ENCODE results near the gene CHD3. TPM values are rescaled to one million over a fixed set of nuclear protein-coding genes. Genes with fewer than 3 reads are reported as not detected.

The CHD3 gene
- total and polyA plus RNA-seq, 2 experiments from 2014 or later, result 2.9 to 9.7 TPM

- Histone ChIP-seq H3K79me2 (replicated peaks; ENCODE audit: insufficient read depth) (no peaks in the 10 kb centered on the region), H3K9me2 (ENCODE audit: insufficient read depth) (no peaks in the 10 kb centered on the region), H3F3A (replicated peaks; ENCODE audit: low read depth) (peaks cover 4% of the 10 kb centered on the region; the same call in 1 of the 2 replicates), H3K4me2 (no peak overlapping the region), H3K4me3 (no peak overlapping the region), H3K4me1 (ENCODE audit: insufficient read depth) (no peaks in the 10 kb centered on the region), H3K36me3 (ENCODE audit: insufficient read depth) (no peaks in the 10 kb centered on the region), H4K20me1 (replicated peaks; ENCODE audit: insufficient read depth) (no peaks in the 10 kb centered on the region; the same call in 1 of the 2 replicates), H2AFZ (no peak overlapping the region), H3K27ac (ENCODE audit: low read depth) (no peak overlapping the region), H3K27me3 (ENCODE audit: insufficient read depth) (peaks cover 41% of the 10 kb centered on the region)
- ATAC-seq (peak; percentile 17), DNase-seq (ENCODE audit: low spot score) (peak; percentile 84)
- H3K36me3 Mint-ChIP-seq (ENCODE audit: low read depth), result no peaks in the 10 kb centered on the region; the same call in 2 of the 3 replicates
- no peak overlapping the region for H3K27ac Mint-ChIP-seq
- H3K9me3 Mint-ChIP-seq, result peaks cover 8% of the 10 kb centered on the region
- no peak overlapping the region; the same call in 2 of the 3 replicates for H3K4me3 Mint-ChIP-seq
- TF ChIP-seq CREB1 (CRISPR knock-in tag; IDR thresholded peaks at IDR 0.05; ENCODE audit: low read depth), result no peak
- TF ChIP-seq, protein P1, sequence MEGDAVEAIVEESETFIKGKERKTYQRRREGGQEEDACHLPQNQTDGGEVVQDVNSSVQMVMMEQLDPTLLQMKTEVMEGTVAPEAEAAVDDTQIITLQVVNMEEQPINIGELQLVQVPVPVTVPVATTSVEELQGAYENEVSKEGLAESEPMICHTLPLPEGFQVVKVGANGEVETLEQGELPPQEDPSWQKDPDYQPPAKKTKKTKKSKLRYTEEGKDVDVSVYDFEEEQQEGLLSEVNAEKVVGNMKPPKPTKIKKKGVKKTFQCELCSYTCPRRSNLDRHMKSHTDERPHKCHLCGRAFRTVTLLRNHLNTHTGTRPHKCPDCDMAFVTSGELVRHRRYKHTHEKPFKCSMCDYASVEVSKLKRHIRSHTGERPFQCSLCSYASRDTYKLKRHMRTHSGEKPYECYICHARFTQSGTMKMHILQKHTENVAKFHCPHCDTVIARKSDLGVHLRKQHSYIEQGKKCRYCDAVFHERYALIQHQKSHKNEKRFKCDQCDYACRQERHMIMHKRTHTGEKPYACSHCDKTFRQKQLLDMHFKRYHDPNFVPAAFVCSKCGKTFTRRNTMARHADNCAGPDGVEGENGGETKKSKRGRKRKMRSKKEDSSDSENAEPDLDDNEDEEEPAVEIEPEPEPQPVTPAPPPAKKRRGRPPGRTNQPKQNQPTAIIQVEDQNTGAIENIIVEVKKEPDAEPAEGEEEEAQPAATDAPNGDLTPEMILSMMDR (conservative IDR thresholded peaks at IDR 0.05; ENCODE audit: low read depth in 2 of 2), result peak; percentile 80 to 87
- peaks cover 12% of the 10 kb centered on the region for H3K4me1 Mint-ChIP-seq
- peaks cover 33% of the 10 kb centered on the region for H3K27me3 Mint-ChIP-seq (ENCODE audit: insufficient read depth, low read depth, poor library complexity)
Observed at GRCh38 chr17:7912927-7913524, 24.4 kb downstream of the CHD3 start.

GRCh38 chr17:7915179-7915610, 26.6 kb downstream of the CHD3 start:
- no peaks in the 10 kb centered on the region for H3K79me2 ChIP-seq (replicated peaks; ENCODE audit: insufficient read depth)
- no peaks in the 10 kb centered on the region for H3K9me2 ChIP-seq (ENCODE audit: insufficient read depth)
- H3K27me3 ChIP-seq (ENCODE audit: insufficient read depth), result peaks cover 54% of the 10 kb centered on the region
- Mint-ChIP-seq H3K27ac (no peak overlapping the region), H3K27me3 (ENCODE audit: insufficient read depth, low read depth, poor library complexity) (peaks cover 41% of the 10 kb centered on the region), H3K9me3 (peaks cover 11% of the 10 kb centered on the region), H3K4me1 (peaks cover 12% of the 10 kb centered on the region), H3K36me3 (ENCODE audit: low read depth) (no peaks in the 10 kb centered on the region; the same call in 2 of the 3 replicates), H3K4me3 (peak overlapping the region; percentile 76)
- H3K4me1 ChIP-seq (ENCODE audit: insufficient read depth), result no peaks in the 10 kb centered on the region
- peaks cover 4% of the 10 kb centered on the region; the same call in 1 of the 2 replicates for H3F3A ChIP-seq (replicated peaks; ENCODE audit: low read depth)
- no peaks in the 10 kb centered on the region; the same call in 1 of the 2 replicates for H4K20me1 ChIP-seq (replicated peaks; ENCODE audit: insufficient read depth)
- H3K36me3 ChIP-seq (ENCODE audit: insufficient read depth), result no peaks in the 10 kb centered on the region
- peak; percentile 13 for TF ChIP-seq EZH2 (IDR thresholded peaks at IDR 0.05; ENCODE audit: low read depth, unreplicated experiment)
- TF ChIP-seq ZNF462 (CRISPR knock-in tag; IDR thresholded peaks at IDR 0.05), result no peak
- peak overlapping the region; percentile 82 for H3K4me2 ChIP-seq
- peak overlapping the region; percentile 57 for H3K4me3 ChIP-seq
- DNase-seq (ENCODE audit: low spot score), result no peak
- peak overlapping the region; percentile 91 for H2AFZ ChIP-seq
- ATAC-seq, result peak; percentile 26; the same call in 2 of the 3 replicates
- H3K27ac ChIP-seq (ENCODE audit: low read depth), result no peak overlapping the region

All from GM23338 (cell line).